ENCODE data around the gene TLK1. TPM values are rescaled to one million over a fixed set of nuclear protein-coding genes. Genes with fewer than 3 reads are reported as not detected.

Gene TLK1
- total and polyA plus RNA-seq, 9 of the 15 experiments (the other 6 are each of a cell fraction or from before 2014, with no cell fraction given), result 20.2 to 101 (median 40.5) TPM

DNA sequence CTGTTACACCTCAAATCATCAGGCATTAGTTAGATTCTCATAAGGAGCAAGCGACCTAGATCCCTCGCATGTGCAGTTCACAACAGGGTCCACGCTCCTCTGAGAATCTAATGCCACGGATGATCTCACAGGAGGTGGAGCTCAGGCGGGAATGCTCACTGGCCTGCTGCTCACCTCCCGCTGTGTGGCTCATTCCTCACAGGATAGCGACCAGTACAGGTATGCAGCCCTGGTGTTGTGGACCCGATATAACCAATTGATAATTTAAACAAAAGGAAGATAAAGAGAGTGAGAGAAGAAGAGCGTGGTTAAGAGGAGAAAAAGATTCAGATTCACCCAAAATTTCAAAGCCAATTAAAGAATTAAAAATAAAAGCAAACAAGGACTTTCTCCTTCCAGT, 20.8 kb downstream of the TLK1 start (continued):
- TF ChIP-seq, protein P1, sequence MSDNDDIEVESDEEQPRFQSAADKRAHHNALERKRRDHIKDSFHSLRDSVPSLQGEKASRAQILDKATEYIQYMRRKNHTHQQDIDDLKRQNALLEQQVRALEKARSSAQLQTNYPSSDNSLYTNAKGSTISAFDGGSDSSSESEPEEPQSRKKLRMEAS (CRISPR knock-in tag; IDR thresholded peaks at IDR 0.05), result no peak
- TF ChIP-seq ARID2 (IDR thresholded peaks at IDR 0.05) (0 out of 2 replicates have a peak, but pooled peaks have one; percentile 21), ZNF3 (CRISPR knock-in tag; IDR thresholded peaks at IDR 0.05) (no peak), ZEB2 (IDR thresholded peaks at IDR 0.05) (peak; percentile 57; the same call in 1 of the 2 replicates), PCBP2 (IDR thresholded peaks at IDR 0.05; ENCODE audit: low read depth, low read length, poor library complexity, severe bottlenecking) (no peak), NFATC3 (IDR thresholded peaks at IDR 0.05) (no peak), ZFPM2 (CRISPR knock-in tag; IDR thresholded peaks at IDR 0.05) (no peak), ZNF23 (CRISPR knock-in tag; IDR thresholded peaks at IDR 0.05) (no peak), FOS (IDR thresholded peaks at IDR 0.05; ENCODE audit: extremely low read depth, insufficient read length) (no peak), HNRNPL (IDR thresholded peaks at IDR 0.05; ENCODE audit: low read depth, low read length) (no peak), SMAD3 (CRISPR knock-in tag; conservative IDR thresholded peaks at IDR 0.05) (no peak), SMARCB1 (IDR thresholded peaks at IDR 0.05; ENCODE audit: insufficient read length, low read depth) (no peak), NFYB (IDR thresholded peaks at IDR 0.05; ENCODE audit: extremely low read depth, insufficient read length) (no peak), ETV1 (tag; conservative IDR thresholded peaks at IDR 0.05; ENCODE audit: low read depth) (no peak), ARNT (IDR thresholded peaks at IDR 0.05) (0 out of 4 replicates have a peak, but pooled peaks of 1 of the 2 experiments have one; percentile 17), SUPT5H (IDR thresholded peaks at IDR 0.05) (no peak), NONO (IDR thresholded peaks at IDR 0.05; ENCODE audit: low read depth in 2 of 2, low read length in 1 of 2) (no peak), ZNF436 (CRISPR knock-in tag; IDR thresholded peaks at IDR 0.05) (no peak), ZNF764 (CRISPR knock-in tag; IDR thresholded peaks at IDR 0.05; ENCODE audit: low read depth) (no peak), HMG20B (CRISPR knock-in tag; IDR thresholded peaks at IDR 0.05) (no peak), ZBTB7A (IDR thresholded peaks at IDR 0.05; ENCODE audit: borderline replicate concordance, control insufficient read depth, low read depth, low read length) (no peak), MCM5 (IDR thresholded peaks at IDR 0.05; ENCODE audit: low read depth) (no peak), ZNF79 (CRISPR knock-in tag; IDR thresholded peaks at IDR 0.05; ENCODE audit: low read depth) (no peak), SMARCE1 (IDR thresholded peaks at IDR 0.05) (peak; percentile 32; the same call in 1 of the 2 replicates), ZNF212 (CRISPR knock-in tag; IDR thresholded peaks at IDR 0.05) (no peak), ZNF431 (CRISPR knock-in tag; IDR thresholded peaks at IDR 0.05) (no peak), ZNF316 (IDR thresholded peaks at IDR 0.05) (no peak), GATA2 (CRISPR knock-in tag; IDR thresholded peaks at IDR 0.05) (no peak)
- TF ChIP-seq, protein P2, sequence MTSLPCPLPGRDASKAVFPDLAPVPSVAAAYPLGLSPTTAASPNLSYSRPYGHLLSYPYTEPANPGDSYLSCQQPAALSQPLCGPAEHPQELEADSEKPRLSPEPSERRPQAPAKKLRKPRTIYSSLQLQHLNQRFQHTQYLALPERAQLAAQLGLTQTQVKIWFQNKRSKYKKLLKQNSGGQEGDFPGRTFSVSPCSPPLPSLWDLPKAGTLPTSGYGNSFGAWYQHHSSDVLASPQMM (CRISPR knock-in tag; IDR thresholded peaks at IDR 0.05), result no peak
- TF ChIP-seq, protein P3, sequence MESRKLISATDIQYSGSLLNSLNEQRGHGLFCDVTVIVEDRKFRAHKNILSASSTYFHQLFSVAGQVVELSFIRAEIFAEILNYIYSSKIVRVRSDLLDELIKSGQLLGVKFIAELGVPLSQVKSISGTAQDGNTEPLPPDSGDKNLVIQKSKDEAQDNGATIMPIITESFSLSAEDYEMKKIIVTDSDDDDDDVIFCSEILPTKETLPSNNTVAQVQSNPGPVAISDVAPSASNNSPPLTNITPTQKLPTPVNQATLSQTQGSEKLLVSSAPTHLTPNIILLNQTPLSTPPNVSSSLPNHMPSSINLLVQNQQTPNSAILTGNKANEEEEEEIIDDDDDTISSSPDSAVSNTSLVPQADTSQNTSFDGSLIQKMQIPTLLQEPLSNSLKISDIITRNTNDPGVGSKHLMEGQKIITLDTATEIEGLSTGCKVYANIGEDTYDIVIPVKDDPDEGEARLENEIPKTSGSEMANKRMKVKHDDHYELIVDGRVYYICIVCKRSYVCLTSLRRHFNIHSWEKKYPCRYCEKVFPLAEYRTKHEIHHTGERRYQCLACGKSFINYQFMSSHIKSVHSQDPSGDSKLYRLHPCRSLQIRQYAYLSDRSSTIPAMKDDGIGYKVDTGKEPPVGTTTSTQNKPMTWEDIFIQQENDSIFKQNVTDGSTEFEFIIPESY (CRISPR knock-in tag; IDR thresholded peaks at IDR 0.05), result no peak
- TF ChIP-seq, protein P4, sequence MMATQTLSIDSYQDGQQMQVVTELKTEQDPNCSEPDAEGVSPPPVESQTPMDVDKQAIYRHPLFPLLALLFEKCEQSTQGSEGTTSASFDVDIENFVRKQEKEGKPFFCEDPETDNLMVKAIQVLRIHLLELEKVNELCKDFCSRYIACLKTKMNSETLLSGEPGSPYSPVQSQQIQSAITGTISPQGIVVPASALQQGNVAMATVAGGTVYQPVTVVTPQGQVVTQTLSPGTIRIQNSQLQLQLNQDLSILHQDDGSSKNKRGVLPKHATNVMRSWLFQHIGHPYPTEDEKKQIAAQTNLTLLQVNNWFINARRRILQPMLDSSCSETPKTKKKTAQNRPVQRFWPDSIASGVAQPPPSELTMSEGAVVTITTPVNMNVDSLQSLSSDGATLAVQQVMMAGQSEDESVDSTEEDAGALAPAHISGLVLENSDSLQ (IDR thresholded peaks at IDR 0.05), result 0 out of 2 replicates have a peak, but pooled peaks have one; percentile 5

All from K562 (cell line).